Muscle of leg (tissue), 11 donors: ENCODE measurements around the gene GALT. TPM values are rescaled to one million over a fixed set of nuclear protein-coding genes. Genes with fewer than 3 reads are reported as not detected.
A peak's percentile ranks its signal among the peaks of the same experiment; 100 is the strongest.

Source experiments
- DNase-seq: peaks from one replicate; pipeline ENCODE4 v3.0.0; 2013
- H3K27ac ChIP-seq: one replicate; pipeline ENCODE4 v1.5.1; 2013; ENCODE audit warnings: mild to moderate bottlenecking, low read length, control low read depth
- H3K27me3 ChIP-seq: one replicate; pipeline ENCODE4 v1.6.1; 2013; ENCODE audit warnings: low read length; ENCODE audit not compliant: control insufficient read depth, insufficient read depth
- H3K36me3 ChIP-seq: one replicate; pipeline ENCODE4 v1.6.1; 2013; ENCODE audit warnings: low read length; ENCODE audit not compliant: control insufficient read depth, insufficient read depth
- H3K4me1 ChIP-seq: one replicate; pipeline ENCODE4 v1.6.1; 2013; ENCODE audit warnings: low read length; ENCODE audit not compliant: control insufficient read depth, insufficient read depth
- H3K4me3 ChIP-seq: one replicate; pipeline ENCODE4 v1.5.1; 2013; ENCODE audit warnings: low read length, control low read depth
- H3K9me3 ChIP-seq: replicated peaks from 2 replicates; pipeline ENCODE4 v1.6.1; 2013; ENCODE audit warnings: low read depth, low read length; ENCODE audit not compliant: control insufficient read depth
- WGBS: methylation state at CpG from one replicate; pipeline ENCODE4 v1.1.5; 2013; ENCODE audit warnings: missing lambda C conversion rate; ENCODE audit not compliant: insufficient coverage; 5-methylcytosine and 5-hydroxymethylcytosine counted together
- polyA plus RNA-seq, 8 donors: library from polyadenylated mRNA; unstranded; fragments of 120-200 nt; gene quantifications; one replicate each; pipeline versions ENCODE4 v1.2.1 to v1.2.3, GENCODE V29; 2013; ENCODE audit warnings: inconsistent platforms in 1 of 8, low replicate concordance in 1 of 8; ENCODE audit not compliant: insufficient read length in 8 of 8, insufficient read depth in 1 of 8
- total RNA-seq: library from RNA; stranded (reverse); fragments of 120-200 nt; gene quantifications from one replicate; pipeline ENCODE4 v1.2.4, GENCODE V29; 2013

The GALT gene
- total and polyA plus RNA-seq, 9 donors, result 29.5 to 53.5 (median 40.8) TPM

DNA sequence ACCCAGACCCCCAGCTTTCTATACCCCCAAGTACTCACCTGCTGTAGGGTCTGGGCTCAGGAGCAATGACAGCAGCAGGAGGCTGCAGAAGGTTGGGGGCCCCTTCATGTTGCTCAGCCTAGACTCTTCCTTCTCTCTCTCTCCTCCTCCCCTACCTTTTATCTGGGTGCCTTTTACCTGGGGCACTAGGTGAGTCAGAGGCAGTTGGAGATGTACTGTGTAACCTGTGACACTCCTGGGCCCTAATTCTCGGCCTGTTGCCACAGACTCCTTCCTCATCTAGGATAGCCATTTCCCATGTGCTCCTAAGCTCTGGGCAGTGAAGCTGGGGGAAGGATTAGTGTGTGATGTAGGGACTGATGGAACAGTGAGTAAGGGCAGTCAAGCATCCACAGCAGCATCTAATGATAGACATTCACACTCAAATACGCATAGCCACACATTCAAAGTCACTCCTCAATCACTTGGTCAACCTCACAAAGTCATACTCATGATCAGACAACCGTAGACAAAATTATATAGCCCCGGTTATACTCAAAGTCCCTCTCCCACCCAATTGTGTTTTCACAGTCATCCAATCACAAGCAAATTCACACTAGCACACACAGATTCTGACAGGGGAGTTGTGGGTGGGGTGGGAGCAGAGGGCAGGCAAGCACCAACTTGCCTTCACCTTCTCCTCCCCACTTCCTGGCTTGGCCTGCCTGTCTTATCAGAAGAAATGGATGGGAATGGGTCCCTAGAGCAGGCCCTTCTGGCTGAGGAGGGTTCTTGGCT lies 16.2 kb downstream of the GALT start, which contains the start of gene CCL27:
CCL27 (minus strand) TSS at position 132 of the 777 bp plus-strand sequence; CDS start at position 108, 24 bp downstream.
- DNase-seq, result no peak
- H3K27me3 ChIP-seq, result no peaks in the 10 kb centered on the region
- peaks cover 56% of the 10 kb centered on the region for H3K36me3 ChIP-seq
- peaks cover 17% of the 10 kb centered on the region for H3K4me1 ChIP-seq
- no CpG with 5 or more reads among the region's 4 CpGs for WGBS
- no peak within 1 kb of the TSS for H3K4me3 ChIP-seq
- no peak within 1 kb of the TSS for H3K27ac ChIP-seq
- H3K9me3 ChIP-seq, result no peaks in the 10 kb centered on the region

DNA sequence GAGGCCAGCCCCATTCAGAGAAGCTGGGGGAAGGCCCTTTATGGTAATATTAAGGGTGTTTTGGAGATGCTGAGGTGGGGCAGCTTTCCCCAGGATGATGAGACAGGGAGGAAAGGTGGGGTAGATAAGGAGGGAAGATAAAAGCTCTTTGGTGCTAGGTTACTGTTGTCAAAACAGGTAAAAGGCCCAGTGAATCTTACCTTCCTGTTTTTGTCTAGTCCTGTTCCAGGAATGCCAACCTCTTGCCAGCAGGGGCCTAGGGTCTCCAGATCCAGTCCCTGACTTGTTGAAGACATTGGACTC lies 16.8 kb downstream of the GALT start:
- Histone ChIP-seq H3K4me3 (no peak overlapping the region), H3K4me1 (peaks cover 17% of the 10 kb centered on the region), H3K36me3 (peaks cover 56% of the 10 kb centered on the region), H3K9me3 (no peaks in the 10 kb centered on the region), H3K27me3 (no peaks in the 10 kb centered on the region), H3K27ac (no peak overlapping the region)
- DNase-seq, result no peak

DNA sequence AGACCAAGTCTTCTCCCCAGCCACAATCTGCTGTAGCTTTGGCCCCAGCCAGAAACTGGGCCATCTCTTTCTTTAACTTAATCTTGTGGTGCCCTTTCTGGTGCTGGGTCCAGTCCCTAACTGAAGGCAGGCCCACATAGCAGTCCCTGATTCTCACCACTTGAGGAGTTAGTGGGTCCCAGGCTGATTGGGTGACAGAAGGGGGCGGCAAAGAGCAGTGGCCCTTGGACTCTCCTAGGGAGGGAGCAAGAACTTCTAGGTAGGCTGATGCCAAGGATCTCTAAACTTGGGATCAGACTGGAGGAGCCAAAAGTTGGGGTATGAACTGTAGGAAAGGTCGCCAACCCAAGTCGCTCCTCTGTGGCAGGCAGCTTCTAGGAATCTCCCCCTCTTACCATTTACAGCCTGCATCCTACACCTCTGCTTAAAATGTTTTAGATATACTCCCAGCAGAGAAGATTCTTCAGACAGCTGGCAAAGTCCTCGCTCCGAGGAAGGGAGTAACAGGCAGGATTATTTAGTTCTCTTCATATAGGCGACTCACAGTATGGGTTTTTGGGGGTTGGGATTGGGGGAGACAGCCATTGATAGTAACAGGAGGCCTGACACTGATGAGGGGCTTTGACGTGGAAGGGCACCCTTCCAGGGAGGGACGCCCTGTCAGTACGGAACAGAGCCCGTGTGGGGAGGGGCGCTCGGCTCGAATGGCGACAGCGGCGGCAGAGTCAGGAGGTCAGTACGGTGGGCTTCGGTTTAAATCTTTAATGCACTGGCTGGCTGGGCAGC lies 18.0 kb downstream of the GALT start:
- WGBS, result 1% methylated on average over 16 of the region's 18 CpGs
- peak overlapping the region; percentile 93 for H3K4me3 ChIP-seq
- peaks cover 17% of the 10 kb centered on the region for H3K4me1 ChIP-seq
- peaks cover 55% of the 10 kb centered on the region for H3K36me3 ChIP-seq
- no peaks in the 10 kb centered on the region for H3K9me3 ChIP-seq
- no peaks in the 10 kb centered on the region for H3K27me3 ChIP-seq
- DNase-seq, result peak; percentile 85
- H3K27ac ChIP-seq, result peak overlapping the region; percentile 89

DNA sequence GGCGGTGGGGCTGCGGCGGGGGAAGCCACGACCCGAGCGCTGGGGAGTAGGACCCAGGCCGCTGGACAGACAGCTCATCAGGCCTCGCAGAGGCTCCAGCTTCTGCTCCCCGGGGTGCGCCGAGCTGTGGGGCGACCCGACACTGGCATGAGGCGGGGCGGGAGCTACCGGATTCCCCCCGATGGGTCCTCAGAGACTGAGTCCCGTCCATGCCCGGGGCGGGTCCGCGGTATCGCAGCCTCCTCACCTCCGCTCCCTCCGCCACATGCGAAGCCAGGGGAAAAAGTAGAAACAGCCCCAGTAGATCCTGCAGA lies 18.5 kb downstream of the GALT start:
- WGBS, result under 1% methylated on average over 26 of the region's 26 CpGs
- no peaks in the 10 kb centered on the region for H3K27me3 ChIP-seq
- H3K9me3 ChIP-seq, result no peaks in the 10 kb centered on the region
- H3K27ac ChIP-seq, result peak overlapping the region; percentile 89
- peak overlapping the region; percentile 93 for H3K4me3 ChIP-seq
- H3K4me1 ChIP-seq, result peaks cover 17% of the 10 kb centered on the region
- H3K36me3 ChIP-seq, result peaks cover 50% of the 10 kb centered on the region
- DNase-seq, result no peak

DNA sequence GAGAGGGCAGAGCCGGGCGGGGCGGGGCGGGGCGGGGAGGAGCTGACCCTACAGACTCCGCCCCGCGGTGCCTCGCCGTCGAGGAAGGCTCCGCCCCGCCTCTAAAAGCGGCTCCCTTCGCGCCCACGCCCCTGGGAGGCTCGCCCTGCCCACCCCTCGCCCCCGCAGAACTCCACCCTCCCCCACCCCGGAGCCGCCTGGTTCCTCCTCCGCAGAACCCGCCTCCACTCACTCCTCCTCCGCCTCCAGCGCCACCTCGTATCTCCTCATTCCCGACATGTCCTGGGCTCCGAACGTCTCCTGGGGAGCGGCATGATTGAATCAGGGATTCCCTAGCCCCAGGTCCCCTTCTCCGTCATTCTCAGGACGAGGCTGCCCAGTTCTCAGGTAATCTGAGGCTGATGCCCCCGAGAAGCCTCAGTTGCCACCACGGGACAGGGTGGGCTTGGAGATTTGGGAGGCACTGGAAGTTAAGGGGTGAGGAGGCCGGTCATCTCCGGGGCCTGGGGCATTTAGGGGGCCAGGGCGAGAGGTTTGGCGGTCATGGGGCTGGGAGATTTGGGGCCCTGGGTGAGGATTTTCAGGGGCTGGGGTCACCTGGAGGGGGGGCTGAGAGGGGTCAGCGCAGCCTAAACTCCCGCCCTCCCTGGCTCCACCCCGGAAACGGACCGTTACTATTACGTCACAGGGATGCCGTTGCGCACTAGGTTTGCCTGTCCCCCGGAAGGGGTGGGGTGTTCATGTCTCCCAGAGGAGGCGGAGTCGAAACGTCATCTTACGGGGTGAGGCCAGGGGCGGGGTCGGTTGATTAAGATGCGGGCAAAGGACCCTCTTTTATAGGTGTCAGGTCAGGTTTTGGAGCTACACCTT lies 19.1 kb downstream of the GALT start:
- WGBS, result 2% methylated on average over 35 of the region's 55 CpGs
- peak overlapping the region; percentile 100 for H3K27ac ChIP-seq
- no peaks in the 10 kb centered on the region for H3K9me3 ChIP-seq
- H3K4me1 ChIP-seq, result peaks cover 17% of the 10 kb centered on the region
- H3K4me3 ChIP-seq, result peak overlapping the region; percentile 93
- no peaks in the 10 kb centered on the region for H3K27me3 ChIP-seq
- peak; percentile 98 for DNase-seq
- H3K36me3 ChIP-seq, result peaks cover 44% of the 10 kb centered on the region

DNA sequence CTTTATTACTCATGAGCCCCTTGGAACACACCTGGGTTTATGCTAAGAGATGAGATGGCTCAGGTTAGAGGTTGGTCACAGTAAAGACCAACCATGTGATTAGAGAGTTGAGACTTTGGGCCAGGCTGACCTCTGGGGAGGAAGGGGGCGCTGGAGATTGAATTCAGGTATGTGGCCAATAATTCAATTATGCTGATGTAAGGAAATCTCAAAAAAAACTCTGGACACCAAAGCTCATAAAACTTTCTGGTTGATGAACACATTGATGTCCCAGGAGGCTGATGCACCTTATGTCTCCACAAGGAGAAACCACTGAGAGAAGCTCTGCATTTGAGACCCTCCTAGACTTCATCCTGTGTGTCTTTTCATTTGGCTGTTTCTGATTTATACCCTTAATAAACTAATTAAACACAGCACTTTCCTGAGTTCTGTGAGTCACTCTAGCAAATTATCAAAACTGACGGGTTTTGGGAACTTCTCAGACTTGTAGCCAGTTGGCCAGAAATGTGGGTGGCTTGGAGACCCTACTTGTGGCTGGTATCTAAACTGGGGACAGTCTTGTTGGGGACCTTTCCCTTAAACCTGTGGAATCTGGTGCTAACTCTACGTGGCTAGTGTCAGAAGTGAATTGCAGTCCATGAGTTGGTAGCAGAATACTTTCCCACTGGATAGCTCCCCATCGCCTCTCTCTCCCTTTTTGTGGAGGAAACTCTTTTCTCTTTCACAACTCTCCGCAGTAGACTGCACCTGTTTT lies 23.5 kb downstream of the GALT start:
- Histone ChIP-seq H3K4me1 (peaks cover 7% of the 10 kb centered on the region), H3K27ac (no peak overlapping the region), H3K4me3 (no peak overlapping the region), H3K27me3 (no peaks in the 10 kb centered on the region), H3K36me3 (peaks cover 15% of the 10 kb centered on the region), H3K9me3 (no peaks in the 10 kb centered on the region)
- WGBS, result no CpG with 5 or more reads among the region's 5 CpGs
- no peak for DNase-seq

DNA sequence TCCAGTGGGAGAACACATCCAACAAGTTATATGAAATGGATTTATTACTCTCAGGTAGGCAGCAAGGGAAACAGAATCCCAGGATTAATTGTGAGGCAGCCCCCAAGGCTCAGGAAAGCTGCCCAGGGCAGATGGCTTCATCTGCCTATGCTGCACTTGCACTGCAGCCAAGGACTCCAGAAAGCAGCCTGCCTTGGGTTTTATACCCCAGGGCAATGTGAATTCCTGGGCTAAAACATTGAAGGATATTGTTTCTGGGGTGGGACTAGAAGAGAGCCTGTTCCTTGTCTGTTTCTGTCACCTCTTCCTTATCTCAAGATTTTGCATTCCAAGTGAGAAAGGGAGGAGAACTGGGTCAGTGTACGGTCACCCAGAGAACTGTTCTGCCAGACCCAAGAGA lies 24.8 kb downstream of the GALT start:
- H3K27me3 ChIP-seq, result no peaks in the 10 kb centered on the region
- H3K36me3 ChIP-seq, result peaks cover 15% of the 10 kb centered on the region
- H3K4me1 ChIP-seq, result peaks cover 2% of the 10 kb centered on the region
- WGBS, result no CpG with 5 or more reads among the region's 1 CpG
- no peak for DNase-seq
- H3K27ac ChIP-seq, result no peak overlapping the region
- H3K9me3 ChIP-seq, result no peaks in the 10 kb centered on the region
- H3K4me3 ChIP-seq, result no peak overlapping the region

DNA sequence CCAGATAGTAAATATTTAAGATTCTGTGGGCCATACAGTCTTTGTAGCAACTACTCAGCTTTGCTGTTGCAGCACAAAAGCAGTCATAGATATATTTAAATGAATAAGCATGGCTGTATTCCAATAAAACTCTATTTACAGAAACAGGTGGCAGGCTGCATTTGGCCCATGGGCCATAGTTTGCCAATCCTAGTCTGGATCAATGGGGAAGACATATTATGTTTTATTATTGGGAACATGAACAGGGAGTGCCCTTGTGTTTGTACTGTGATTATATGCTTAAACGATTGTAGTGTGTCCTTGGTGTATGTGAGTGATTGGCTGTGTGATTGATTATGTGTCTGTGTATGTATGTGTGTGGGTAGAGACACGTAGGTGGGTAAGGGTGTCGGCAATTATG lies 28.0 kb downstream of the GALT start:
- H3K9me3 ChIP-seq, result no peaks in the 10 kb centered on the region
- DNase-seq, result no peak
- WGBS, result 70% methylated on average over 1 of the region's 3 CpGs

DNA sequence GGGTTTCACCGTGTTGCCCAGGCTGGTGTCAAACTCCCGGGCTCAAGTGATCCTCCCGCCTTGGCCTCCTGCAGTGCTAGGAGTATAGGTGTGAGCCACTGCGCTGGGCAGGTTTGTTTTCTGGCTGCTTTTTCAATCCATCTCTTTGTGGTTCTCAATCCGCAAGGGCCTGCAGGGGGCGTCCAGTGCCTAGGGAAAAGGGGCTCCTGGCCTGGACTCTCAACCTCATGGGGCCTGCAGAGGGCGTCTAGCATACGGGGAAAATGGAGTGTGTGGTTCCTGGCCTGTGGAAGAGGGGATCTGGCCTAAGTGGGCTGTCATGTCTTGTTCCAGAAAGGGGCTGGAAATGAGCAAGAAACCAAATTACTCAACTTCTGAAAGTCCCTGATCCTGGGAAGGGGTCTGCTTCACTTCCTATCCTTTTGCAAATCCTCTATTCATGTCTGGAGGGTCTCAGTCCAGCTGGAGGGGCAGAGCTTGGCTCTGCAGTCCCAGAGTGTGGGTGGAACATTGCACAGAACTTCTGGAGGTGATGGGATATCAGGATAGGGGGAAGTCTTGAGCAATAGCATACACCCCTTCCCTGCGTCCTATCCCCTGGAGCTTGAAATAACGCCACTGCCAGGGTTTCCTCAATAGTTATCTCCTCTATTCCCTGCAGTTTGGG lies 28.7 kb downstream of the GALT start:
- Histone ChIP-seq H3K4me1 (no peaks in the 10 kb centered on the region), H3K36me3 (no peaks in the 10 kb centered on the region), H3K9me3 (no peaks in the 10 kb centered on the region), H3K27me3 (no peaks in the 10 kb centered on the region), H3K4me3 (no peak overlapping the region), H3K27ac (no peak overlapping the region)
- 60% methylated on average over 1 of the region's 10 CpGs for WGBS
- DNase-seq, result peak; percentile 55

More for the DNA sequence above, 28.0 kb downstream of the GALT start:
- Histone ChIP-seq H3K27me3 (no peaks in the 10 kb centered on the region), H3K36me3 (peaks cover 1% of the 10 kb centered on the region), H3K4me3 (no peak overlapping the region), H3K27ac (no peak overlapping the region), H3K4me1 (no peaks in the 10 kb centered on the region)
